Measurements from ENCODE around the gene CD27. TPM values are rescaled to one million over a fixed set of nuclear protein-coding genes. Genes with fewer than 3 reads are reported as not detected.

The CD27 gene
- polyA plus RNA-seq, 3 donors: 0.08 to 1.2 (median 0.88) TPM

DNA sequence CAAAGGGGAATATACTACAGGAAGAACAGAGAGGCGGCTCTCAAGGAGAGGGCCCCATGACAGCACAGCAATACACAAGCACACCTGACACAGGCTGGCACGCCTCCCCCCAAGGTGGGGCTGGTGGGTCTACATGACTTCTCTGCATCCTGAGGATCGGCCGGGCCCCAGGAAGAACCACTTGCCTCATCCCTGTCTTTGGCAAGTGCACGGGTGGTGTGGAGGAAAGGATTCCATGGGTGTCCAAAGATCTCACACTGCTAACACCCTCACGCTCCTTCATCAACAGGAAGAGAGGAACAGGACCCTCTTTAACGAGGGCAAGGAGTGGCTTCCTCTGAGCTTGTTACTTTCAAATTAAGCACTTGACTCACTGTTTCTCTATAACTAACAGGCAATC lies 18.5 kb downstream of the CD27 start:
- H3K9me3 Mint-ChIP-seq: no peaks in the 10 kb centered on the region
- H3K27ac ChIP-seq (ENCODE audit: low read depth in 1 of 2, low read length in 2 of 2): peak overlapping the region; percentile 71 to 85

DNA sequence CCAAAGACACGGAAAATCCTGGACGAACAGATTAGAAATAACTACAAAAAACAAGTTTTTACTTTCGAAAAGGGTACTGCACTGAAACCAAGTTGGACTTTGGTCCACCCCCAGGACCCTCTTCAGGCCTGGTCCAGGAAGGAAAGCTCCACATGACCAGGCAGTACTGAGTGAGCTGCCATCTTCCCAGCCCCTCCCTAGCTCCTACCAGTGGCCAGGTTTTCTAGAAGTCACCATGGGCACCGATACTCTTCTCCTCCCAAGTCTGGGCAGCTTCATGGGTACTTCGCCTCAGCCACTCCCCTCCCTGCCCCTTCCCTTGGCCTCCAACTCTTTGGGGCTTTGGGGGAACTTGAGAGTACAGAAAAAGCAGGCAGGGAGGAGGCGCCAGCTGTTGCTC lies 19.1 kb downstream of the CD27 start:
- peaks cover 32 to 52% of the 10 kb centered on the region in 2 donors for H3K36me3 ChIP-seq (replicated peaks in 1 of 2; ENCODE audit: control insufficient read depth in 1 of 2, insufficient read depth in 2 of 2, low read length in 2 of 2)
- TF ChIP-seq, protein P1, sequence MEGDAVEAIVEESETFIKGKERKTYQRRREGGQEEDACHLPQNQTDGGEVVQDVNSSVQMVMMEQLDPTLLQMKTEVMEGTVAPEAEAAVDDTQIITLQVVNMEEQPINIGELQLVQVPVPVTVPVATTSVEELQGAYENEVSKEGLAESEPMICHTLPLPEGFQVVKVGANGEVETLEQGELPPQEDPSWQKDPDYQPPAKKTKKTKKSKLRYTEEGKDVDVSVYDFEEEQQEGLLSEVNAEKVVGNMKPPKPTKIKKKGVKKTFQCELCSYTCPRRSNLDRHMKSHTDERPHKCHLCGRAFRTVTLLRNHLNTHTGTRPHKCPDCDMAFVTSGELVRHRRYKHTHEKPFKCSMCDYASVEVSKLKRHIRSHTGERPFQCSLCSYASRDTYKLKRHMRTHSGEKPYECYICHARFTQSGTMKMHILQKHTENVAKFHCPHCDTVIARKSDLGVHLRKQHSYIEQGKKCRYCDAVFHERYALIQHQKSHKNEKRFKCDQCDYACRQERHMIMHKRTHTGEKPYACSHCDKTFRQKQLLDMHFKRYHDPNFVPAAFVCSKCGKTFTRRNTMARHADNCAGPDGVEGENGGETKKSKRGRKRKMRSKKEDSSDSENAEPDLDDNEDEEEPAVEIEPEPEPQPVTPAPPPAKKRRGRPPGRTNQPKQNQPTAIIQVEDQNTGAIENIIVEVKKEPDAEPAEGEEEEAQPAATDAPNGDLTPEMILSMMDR (IDR thresholded peaks at IDR 0.05): no peak
- peaks cover 53 to 62% of the 10 kb centered on the region in 2 donors for H3K4me1 ChIP-seq (ENCODE audit: control insufficient read depth in 1 of 2, insufficient read depth in 2 of 2, low read length in 2 of 2)
- H3K4me2 ChIP-seq (replicated peaks; ENCODE audit: extremely low read depth, low read length, poor library complexity, severe bottlenecking): no peak overlapping the region
- no peak overlapping the region for H3K4me3 ChIP-seq (replicated peaks in 1 of 3; ENCODE audit: low read depth in 2 of 3, low read length in 3 of 3)
- H2AFZ ChIP-seq (ENCODE audit: insufficient read depth, low read depth, low read length, poor library complexity, severe bottlenecking): no peak overlapping the region
- no peak for DNase-seq
- peaks cover 25% of the 10 kb centered on the region for H3K79me2 ChIP-seq (ENCODE audit: insufficient read depth, low read length)
- WGBS (ENCODE audit: insufficient coverage): 85% methylated on average over 4 of the region's 6 CpGs
- H3K9me3 Mint-ChIP-seq: no peaks in the 10 kb centered on the region
- H3K27me3 ChIP-seq (ENCODE audit: control insufficient read depth in 2 of 2, insufficient read depth in 2 of 2, low read length in 2 of 2): no peaks in the 10 kb centered on the region
- peak overlapping the region in 1 of 2 donors; percentile 85 for H3K27ac ChIP-seq (ENCODE audit: low read depth in 1 of 2, low read length in 2 of 2)
- H3K9me3 ChIP-seq (replicated peaks in 1 of 2; ENCODE audit: control insufficient read depth in 1 of 2, insufficient read depth in 1 of 2, low read length in 2 of 2): no peaks in the 10 kb centered on the region
- H3K4me1 Mint-ChIP-seq: peaks cover 74% of the 10 kb centered on the region
- H4K20me1 ChIP-seq (ENCODE audit: insufficient read depth, low read length): peaks cover 26% of the 10 kb centered on the region
- peaks cover 68 to 70% of the 10 kb centered on the region in 2 donors for H3K36me3 Mint-ChIP-seq
- no peak overlapping the region for H3K4me3 Mint-ChIP-seq
- intact Hi-C loops (cut with micrococcal nuclease): loop anchor here (5.0 kb wide), 4 partner anchors 37 to 142 kb away; partner anchors contain the start of gene IFFO1 (in 1 of the 2)
- peak overlapping the region in 3 of 7 donors; percentile 2 to 71 (median 27) for H3K27ac Mint-ChIP-seq
- peaks cover 0 to 2% (median 1%) of the 10 kb centered on the region in 3 donors for H3K27me3 Mint-ChIP-seq (ENCODE audit: low read depth in 3 of 3)
- no peak overlapping the region for H3K9ac ChIP-seq (ENCODE audit: insufficient read depth, low read length, poor library complexity, severe bottlenecking)

More for the DNA sequence above, 18.5 kb downstream of the CD27 start:
- Mint-ChIP-seq H3K4me3 (no peak overlapping the region), H3K27ac (peak overlapping the region; percentile 15 to 96 (median 82)), H3K36me3 (peaks cover 69 to 72% of the 10 kb centered on the region in 2 donors), H3K4me1 (peaks cover 70% of the 10 kb centered on the region), H3K27me3 (ENCODE audit: low read depth in 3 of 3) (peaks cover 0 to 2% (median 1%) of the 10 kb centered on the region in 3 donors)
- H2AFZ ChIP-seq (ENCODE audit: insufficient read depth, low read depth, low read length, poor library complexity, severe bottlenecking): no peak overlapping the region
- peaks cover 23% of the 10 kb centered on the region for H4K20me1 ChIP-seq (ENCODE audit: insufficient read depth, low read length)
- H3K79me2 ChIP-seq (ENCODE audit: insufficient read depth, low read length): peaks cover 19% of the 10 kb centered on the region
- no peak for DNase-seq
- peaks cover 51 to 59% of the 10 kb centered on the region in 2 donors for H3K4me1 ChIP-seq (ENCODE audit: control insufficient read depth in 1 of 2, insufficient read depth in 2 of 2, low read length in 2 of 2)
- H3K27me3 ChIP-seq (ENCODE audit: control insufficient read depth in 2 of 2, insufficient read depth in 2 of 2, low read length in 2 of 2): no peaks in the 10 kb centered on the region
- intact Hi-C loops (cut with micrococcal nuclease): loop anchor here (5.0 kb wide), 4 partner anchors 36 to 141 kb away; partner anchors contain the start of gene IFFO1 (in 1 of the 2)
- no peaks in the 10 kb centered on the region for H3K9me3 ChIP-seq (replicated peaks in 1 of 2; ENCODE audit: control insufficient read depth in 1 of 2, insufficient read depth in 1 of 2, low read length in 2 of 2)
- TF ChIP-seq, protein P1 (IDR thresholded peaks at IDR 0.05): no peak
- WGBS (ENCODE audit: insufficient coverage): 11% methylated on average over 3 of the region's 7 CpGs
- H3K4me2 ChIP-seq (replicated peaks; ENCODE audit: extremely low read depth, low read length, poor library complexity, severe bottlenecking): no peak overlapping the region
- no peak overlapping the region for H3K4me3 ChIP-seq (replicated peaks in 1 of 3; ENCODE audit: low read depth in 2 of 3, low read length in 3 of 3)
- no peak overlapping the region for H3K9ac ChIP-seq (ENCODE audit: insufficient read depth, low read length, poor library complexity, severe bottlenecking)
- peaks cover 38 to 58% of the 10 kb centered on the region in 2 donors for H3K36me3 ChIP-seq (replicated peaks in 1 of 2; ENCODE audit: control insufficient read depth in 1 of 2, insufficient read depth in 2 of 2, low read length in 2 of 2)
